ENCODE results near the gene F2R.

- TF ChIP-seq CTCF (IDR thresholded peaks at IDR 0.05) (no peak), POLR2A (IDR thresholded peaks at IDR 0.05) (no peak)
Measured at GRCh38 chr5:76674330-76675066, 41.4 kb upstream of the F2R start.

All from testis (tissue), 2 donors.